ENCODE data around the gene CLEC16A. TPM values are rescaled to one million over a fixed set of nuclear protein-coding genes. Genes with fewer than 3 reads are reported as not detected.

The CLEC16A gene
- total and polyA plus RNA-seq, 9 donors: 11.5 to 18.3 (median 14.9) TPM

GRCh38 chr16:11211061-11211976 lies 267.0 kb downstream of the CLEC16A start:
- Histone ChIP-seq H3K36me3 (ENCODE audit: control insufficient read depth, insufficient read depth, low read length) (no peaks in the 10 kb centered on the region), H3K4me1 (ENCODE audit: control insufficient read depth, insufficient read depth, low read length) (peaks cover 20% of the 10 kb centered on the region), H3K27ac (ENCODE audit: low read length) (no peak overlapping the region), H3K9me3 (replicated peaks; ENCODE audit: control insufficient read depth, low read depth, low read length) (peaks cover 8% of the 10 kb centered on the region), H3K27me3 (ENCODE audit: control insufficient read depth, insufficient read depth, low read length) (no peaks in the 10 kb centered on the region), H3K4me3 (ENCODE audit: low read length) (no peak overlapping the region)
- WGBS (ENCODE audit: insufficient coverage): 73% methylated on average over 15 of the region's 16 CpGs
- no peak for DNase-seq

GRCh38 chr16:11211977-11212797 lies 267.8 kb downstream of the CLEC16A start:
- WGBS (ENCODE audit: insufficient coverage): 59% methylated on average over 12 of the region's 16 CpGs
- Histone ChIP-seq H3K9me3 (replicated peaks; ENCODE audit: control insufficient read depth, low read depth, low read length) (peaks cover 10% of the 10 kb centered on the region), H3K27ac (ENCODE audit: low read length) (no peak overlapping the region), H3K4me3 (ENCODE audit: low read length) (no peak overlapping the region), H3K27me3 (ENCODE audit: control insufficient read depth, insufficient read depth, low read length) (no peaks in the 10 kb centered on the region), H3K4me1 (ENCODE audit: control insufficient read depth, insufficient read depth, low read length) (peaks cover 20% of the 10 kb centered on the region), H3K36me3 (ENCODE audit: control insufficient read depth, insufficient read depth, low read length) (no peaks in the 10 kb centered on the region)
- DNase-seq: peak; percentile 81

- H3K36me3 ChIP-seq (ENCODE audit: control insufficient read depth, insufficient read depth, low read length): no peaks in the 10 kb centered on the region
- no peaks in the 10 kb centered on the region for H3K27me3 ChIP-seq (ENCODE audit: control insufficient read depth, insufficient read depth, low read length)
- WGBS (ENCODE audit: insufficient coverage): 75% methylated on average over 16 of the region's 16 CpGs
These were observed 268.4 kb downstream of the CLEC16A start for GRCh38 chr16:11212798-11213196.

GRCh38 chr16:11213373-11213772 lies 269.0 kb downstream of the CLEC16A start:
- Histone ChIP-seq H3K4me1 (ENCODE audit: control insufficient read depth, insufficient read depth, low read length) (peaks cover 20% of the 10 kb centered on the region), H3K27ac (ENCODE audit: low read length) (no peak overlapping the region), H3K9me3 (replicated peaks; ENCODE audit: control insufficient read depth, low read depth, low read length) (peaks cover 12% of the 10 kb centered on the region), H3K27me3 (ENCODE audit: control insufficient read depth, insufficient read depth, low read length) (no peaks in the 10 kb centered on the region), H3K4me3 (ENCODE audit: low read length) (no peak overlapping the region), H3K36me3 (ENCODE audit: control insufficient read depth, insufficient read depth, low read length) (no peaks in the 10 kb centered on the region)
- DNase-seq: no peak
- WGBS (ENCODE audit: insufficient coverage): 84% methylated on average over 3 of the region's 5 CpGs

More at GRCh38 chr16:11212798-11213196, 268.4 kb downstream of the CLEC16A start:
- Histone ChIP-seq H3K27ac (ENCODE audit: low read length) (no peak overlapping the region), H3K9me3 (replicated peaks; ENCODE audit: control insufficient read depth, low read depth, low read length) (peaks cover 10% of the 10 kb centered on the region), H3K4me3 (ENCODE audit: low read length) (no peak overlapping the region), H3K4me1 (ENCODE audit: control insufficient read depth, insufficient read depth, low read length) (peaks cover 20% of the 10 kb centered on the region)
- DNase-seq: no peak

- Histone ChIP-seq H3K4me1 (ENCODE audit: control insufficient read depth, insufficient read depth, low read length) (peaks cover 20% of the 10 kb centered on the region), H3K27me3 (ENCODE audit: control insufficient read depth, insufficient read depth, low read length) (no peaks in the 10 kb centered on the region), H3K27ac (ENCODE audit: low read length) (no peak overlapping the region), H3K9me3 (replicated peaks; ENCODE audit: control insufficient read depth, low read depth, low read length) (peaks cover 15% of the 10 kb centered on the region), H3K36me3 (ENCODE audit: control insufficient read depth, insufficient read depth, low read length) (no peaks in the 10 kb centered on the region), H3K4me3 (ENCODE audit: low read length) (no peak overlapping the region)
- no peak for DNase-seq
- WGBS (ENCODE audit: insufficient coverage): no CpG with 5 or more reads among the region's 7 CpGs
These were observed 269.4 kb downstream of the CLEC16A start for GRCh38 chr16:11213799-11214198.

- H3K36me3 ChIP-seq (ENCODE audit: control insufficient read depth, insufficient read depth, low read length): no peaks in the 10 kb centered on the region
- peaks cover 18% of the 10 kb centered on the region for H3K4me1 ChIP-seq (ENCODE audit: control insufficient read depth, insufficient read depth, low read length)
- 100% methylated on average over 1 of the region's 3 CpGs for WGBS (ENCODE audit: insufficient coverage)
These were observed 271.7 kb downstream of the CLEC16A start for GRCh38 chr16:11215935-11216556.

GRCh38 chr16:11217651-11218603 lies 273.6 kb downstream of the CLEC16A start:
- H3K36me3 ChIP-seq (ENCODE audit: control insufficient read depth, insufficient read depth, low read length): no peaks in the 10 kb centered on the region
- peak; percentile 58 for DNase-seq
- no peak overlapping the region for H3K4me3 ChIP-seq (ENCODE audit: low read length)
- H3K4me1 ChIP-seq (ENCODE audit: control insufficient read depth, insufficient read depth, low read length): no peaks in the 10 kb centered on the region
- WGBS (ENCODE audit: insufficient coverage): 60% methylated on average over 1 of the region's 3 CpGs
- no peaks in the 10 kb centered on the region for H3K27me3 ChIP-seq (ENCODE audit: control insufficient read depth, insufficient read depth, low read length)
- H3K27ac ChIP-seq (ENCODE audit: low read length): no peak overlapping the region
- peaks cover 18% of the 10 kb centered on the region for H3K9me3 ChIP-seq (replicated peaks; ENCODE audit: control insufficient read depth, low read depth, low read length)

More at GRCh38 chr16:11215935-11216556, 271.7 kb downstream of the CLEC16A start:
- Histone ChIP-seq H3K9me3 (replicated peaks; ENCODE audit: control insufficient read depth, low read depth, low read length) (peaks cover 18% of the 10 kb centered on the region), H3K27ac (ENCODE audit: low read length) (no peak overlapping the region), H3K4me3 (ENCODE audit: low read length) (no peak overlapping the region), H3K27me3 (ENCODE audit: control insufficient read depth, insufficient read depth, low read length) (no peaks in the 10 kb centered on the region)
- DNase-seq: no peak

- Histone ChIP-seq H3K27ac (ENCODE audit: low read length) (no peak overlapping the region), H3K4me1 (ENCODE audit: control insufficient read depth, insufficient read depth, low read length) (no peaks in the 10 kb centered on the region), H3K9me3 (replicated peaks; ENCODE audit: control insufficient read depth, low read depth, low read length) (peaks cover 18% of the 10 kb centered on the region), H3K4me3 (ENCODE audit: low read length) (no peak overlapping the region), H3K27me3 (ENCODE audit: control insufficient read depth, insufficient read depth, low read length) (no peaks in the 10 kb centered on the region), H3K36me3 (ENCODE audit: control insufficient read depth, insufficient read depth, low read length) (no peaks in the 10 kb centered on the region)
- no peak for DNase-seq
- WGBS (ENCODE audit: insufficient coverage): no CpG with 5 or more reads among the region's 1 CpG
These were observed 274.2 kb downstream of the CLEC16A start for GRCh38 chr16:11218604-11218962.

GRCh38 chr16:11219178-11219577 lies 274.8 kb downstream of the CLEC16A start:
- H3K4me3 ChIP-seq (ENCODE audit: low read length): no peak overlapping the region
- H3K27ac ChIP-seq (ENCODE audit: low read length): no peak overlapping the region
- H3K27me3 ChIP-seq (ENCODE audit: control insufficient read depth, insufficient read depth, low read length): no peaks in the 10 kb centered on the region
- peaks cover 4% of the 10 kb centered on the region for H3K4me1 ChIP-seq (ENCODE audit: control insufficient read depth, insufficient read depth, low read length)
- peaks cover 18% of the 10 kb centered on the region for H3K9me3 ChIP-seq (replicated peaks; ENCODE audit: control insufficient read depth, low read depth, low read length)
- WGBS (ENCODE audit: insufficient coverage): 86% methylated on average over 1 of the region's 4 CpGs
- no peak for DNase-seq
- no peaks in the 10 kb centered on the region for H3K36me3 ChIP-seq (ENCODE audit: control insufficient read depth, insufficient read depth, low read length)

Data from muscle of leg (tissue), 11 donors.